HepG2 (cell line): ENCODE results near the gene LBR. TPM values are rescaled to one million over a fixed set of nuclear protein-coding genes. Genes with fewer than 3 reads are reported as not detected.

Experiments
- ARID2 ChIP-seq: sonication (generic); formaldehyde crosslinking; IDR thresholded peaks from 2 replicates; pipeline ENCODE4 v1.8.1; 2022; ENCODE audit warnings: mild to moderate bottlenecking, missing genetic modification reagents, borderline replicate concordance
- ATF1 ChIP-seq: IDR thresholded peaks from 2 replicates; pipeline ENCODE4 v1.6.1; 2016; ENCODE audit warnings: mild to moderate bottlenecking, control low read depth
- ATRX ChIP-seq: sonication (generic); formaldehyde crosslinking; IDR thresholded peaks from 2 replicates; pipeline ENCODE4 v1.4.0; 2020; ENCODE audit warnings: missing genetic modification reagents, borderline replicate concordance
- HDAC1 ChIP-seq: sonication (generic); formaldehyde crosslinking; IDR thresholded peaks from 2 replicates; pipeline ENCODE4 v1.5.1; 2020; ENCODE audit warnings: mild to moderate bottlenecking, missing genetic modification reagents
- HMG20A ChIP-seq: IDR thresholded peaks from 2 replicates; pipeline ENCODE4 v1.6.1; 2016; ENCODE audit warnings: borderline replicate concordance
- NCOR1 ChIP-seq: fragments of 200-600 bp; sonication (generic); IDR thresholded peaks from 2 replicates; pipeline ENCODE4 v1.7.0; 2017; ENCODE audit warnings: antibody characterized with exemption, low read length, borderline replicate concordance
- NFE2L2 ChIP-seq: fragments of 150-350 bp; IDR thresholded peaks from 2 replicates; pipeline ENCODE4 v1.6.1; 2014; ENCODE audit warnings: low read length
- NR2F1 ChIP-seq, 2 experiments: fragments of 450-650 bp in 1 of 2; formaldehyde crosslinking in 1 of 2; IDR thresholded peaks; 2 replicates each; pipeline versions ENCODE4 v1.5.0 to v1.6.1; 2016 to 2020; ENCODE audit warnings: mild to moderate bottlenecking in 1 of 2, missing compliant biosample characterization in 1 of 2, missing genetic modification reagents in 1 of 2, moderate library complexity in 1 of 2
- PHF8 ChIP-seq: sonication (generic); formaldehyde crosslinking; IDR thresholded peaks from 2 replicates; pipeline ENCODE4 v1.5.0; 2020; ENCODE audit warnings: missing genetic modification reagents
- PRPF4 ChIP-seq: fragments of 200-400 bp; formaldehyde crosslinking; IDR thresholded peaks from 2 replicates; pipeline ENCODE4 v1.6.1; 2016; ENCODE audit warnings: low read length, low read depth; ENCODE audit not compliant: poor library complexity, severe bottlenecking
- TEAD2 ChIP-seq: sonication (generic); formaldehyde crosslinking; IDR thresholded peaks from 2 replicates; pipeline ENCODE4 v1.9.0; 2021; ENCODE audit warnings: missing genetic modification reagents
- ZFX ChIP-seq: sonication (generic); formaldehyde crosslinking; IDR thresholded peaks from 2 replicates; pipeline ENCODE4 v1.4.0; 2020; ENCODE audit warnings: mild to moderate bottlenecking, low read depth, missing genetic modification reagents, moderate library complexity
- ZNF496 ChIP-seq: sonication (generic); formaldehyde crosslinking; IDR thresholded peaks from 2 replicates; pipeline ENCODE4 v1.8.1; 2023; ENCODE audit warnings: mild to moderate bottlenecking, moderate library complexity, missing genetic modification reagents; ENCODE audit not compliant: insufficient replicate concordance
- ZNF556 ChIP-seq: sonication (generic); formaldehyde crosslinking; IDR thresholded peaks from 2 replicates; pipeline ENCODE4 v1.4.0; 2020; ENCODE audit warnings: mild to moderate bottlenecking, missing genetic modification reagents, borderline replicate concordance
- ZNF652 ChIP-seq: IDR thresholded peaks from 2 replicates; pipeline ENCODE4 v1.6.1; 2016; ENCODE audit warnings: low read depth, borderline replicate concordance
- ZNF761 ChIP-seq: sonication (generic); formaldehyde crosslinking; conservative IDR thresholded peaks from 2 replicates; pipeline ENCODE4 v1.4.0; 2020; ENCODE audit warnings: mild to moderate bottlenecking, missing genetic modification reagents
- ZNF790 ChIP-seq: sonication (generic); formaldehyde crosslinking; IDR thresholded peaks from 2 replicates; pipeline ENCODE4 v1.8.0; 2022; ENCODE audit warnings: missing genetic modification reagents, mild to moderate bottlenecking, borderline replicate concordance
- polyA plus RNA-seq, 8 experiments: library from polyadenylated mRNA; depleted of rRNA in 3 of 8; stranded (reverse) in 7 of 8; unstranded in 1 of 8; fragments of >200 nt; fragmentation: Illumina TruSeq in 4 of 8; extraction: Trizol in 4 of 8; gene quantifications; 2 replicates each; pipeline versions ENCODE4 v1.2.1 to v1.2.3, GENCODE V29; 2011 to 2016; ENCODE audit warnings: low read depth in 4 of 8, missing spikeins in 1 of 8, mixed read lengths in 1 of 8; ENCODE audit not compliant: insufficient read depth in 1 of 8
- total RNA-seq, 5 experiments: library from RNA; depleted of rRNA; stranded (reverse); fragments of >200 nt; fragmentation: Illumina TruSeq; extraction: Trizol; gene quantifications; 2 replicates each; pipeline ENCODE4 v1.2.3, GENCODE V29; 2016; ENCODE audit warnings: low read depth in 1 of 5
- TF ChIP-seq, protein P1 (sequence below): sonication (generic); formaldehyde crosslinking; IDR thresholded peaks from 2 replicates; pipeline ENCODE4 v1.4.0; 2020; ENCODE audit warnings: missing genetic modification reagents, borderline replicate concordance
- TF ChIP-seq, protein P2 (sequence below): IDR thresholded peaks from 2 replicates; pipeline ENCODE4 v1.6.1; 2016; ENCODE audit warnings: missing compliant biosample characterization, missing genetic modification reagents, borderline replicate concordance
- TF ChIP-seq, protein P3 (sequence below): sonication (generic); formaldehyde crosslinking; IDR thresholded peaks from 2 replicates; pipeline ENCODE4 v1.4.0; 2020; ENCODE audit warnings: missing genetic modification reagents
- TF ChIP-seq, protein P4 (sequence below): IDR thresholded peaks from 2 replicates; pipeline ENCODE4 v1.6.1; 2016; ENCODE audit warnings: control low read depth

Gene LBR
- total and polyA plus RNA-seq, 2 of the 13 experiments (the other 11 are each of a cell fraction or from before 2014, with no cell fraction given): 38.9 to 76.7 TPM

DNA sequence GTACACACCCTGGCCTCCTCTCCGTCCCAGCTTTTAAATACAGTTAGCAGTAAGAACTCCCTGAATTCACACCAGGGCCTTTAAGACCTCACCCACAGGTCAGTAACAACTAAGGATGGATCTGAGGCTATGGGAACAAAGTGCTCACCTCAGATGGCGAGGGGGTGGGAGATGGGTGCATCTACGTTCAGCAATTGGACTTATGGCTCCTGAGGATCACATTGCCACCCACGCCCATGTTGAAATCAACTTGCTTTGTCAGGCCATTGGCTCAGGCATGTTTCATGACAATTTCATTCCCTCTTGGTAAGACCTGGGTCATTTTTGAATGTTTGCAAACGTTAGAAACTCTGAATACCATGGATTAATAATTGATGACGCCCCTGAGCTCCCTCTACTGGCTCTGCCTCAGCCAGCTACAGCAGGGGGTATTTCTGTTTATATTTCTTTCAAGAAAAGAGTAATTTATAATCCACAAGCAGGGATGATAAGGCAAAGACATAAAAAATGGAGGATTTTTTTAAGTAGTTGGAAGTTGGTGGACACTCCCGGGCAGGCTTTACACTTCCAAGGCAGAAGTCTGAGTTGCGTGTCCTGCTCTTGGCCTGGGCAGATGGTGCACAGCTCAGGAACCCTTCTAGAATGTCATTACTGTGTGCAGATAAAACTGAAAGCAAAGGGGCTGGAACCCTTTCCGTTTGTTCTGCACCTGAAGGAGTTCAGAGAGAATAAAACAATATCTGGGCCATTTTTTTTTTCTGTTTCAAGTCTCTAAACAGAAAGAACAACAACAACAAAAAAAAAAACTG, 13.7 kb upstream of the LBR start (continued):
- TF ChIP-seq, protein P1, sequence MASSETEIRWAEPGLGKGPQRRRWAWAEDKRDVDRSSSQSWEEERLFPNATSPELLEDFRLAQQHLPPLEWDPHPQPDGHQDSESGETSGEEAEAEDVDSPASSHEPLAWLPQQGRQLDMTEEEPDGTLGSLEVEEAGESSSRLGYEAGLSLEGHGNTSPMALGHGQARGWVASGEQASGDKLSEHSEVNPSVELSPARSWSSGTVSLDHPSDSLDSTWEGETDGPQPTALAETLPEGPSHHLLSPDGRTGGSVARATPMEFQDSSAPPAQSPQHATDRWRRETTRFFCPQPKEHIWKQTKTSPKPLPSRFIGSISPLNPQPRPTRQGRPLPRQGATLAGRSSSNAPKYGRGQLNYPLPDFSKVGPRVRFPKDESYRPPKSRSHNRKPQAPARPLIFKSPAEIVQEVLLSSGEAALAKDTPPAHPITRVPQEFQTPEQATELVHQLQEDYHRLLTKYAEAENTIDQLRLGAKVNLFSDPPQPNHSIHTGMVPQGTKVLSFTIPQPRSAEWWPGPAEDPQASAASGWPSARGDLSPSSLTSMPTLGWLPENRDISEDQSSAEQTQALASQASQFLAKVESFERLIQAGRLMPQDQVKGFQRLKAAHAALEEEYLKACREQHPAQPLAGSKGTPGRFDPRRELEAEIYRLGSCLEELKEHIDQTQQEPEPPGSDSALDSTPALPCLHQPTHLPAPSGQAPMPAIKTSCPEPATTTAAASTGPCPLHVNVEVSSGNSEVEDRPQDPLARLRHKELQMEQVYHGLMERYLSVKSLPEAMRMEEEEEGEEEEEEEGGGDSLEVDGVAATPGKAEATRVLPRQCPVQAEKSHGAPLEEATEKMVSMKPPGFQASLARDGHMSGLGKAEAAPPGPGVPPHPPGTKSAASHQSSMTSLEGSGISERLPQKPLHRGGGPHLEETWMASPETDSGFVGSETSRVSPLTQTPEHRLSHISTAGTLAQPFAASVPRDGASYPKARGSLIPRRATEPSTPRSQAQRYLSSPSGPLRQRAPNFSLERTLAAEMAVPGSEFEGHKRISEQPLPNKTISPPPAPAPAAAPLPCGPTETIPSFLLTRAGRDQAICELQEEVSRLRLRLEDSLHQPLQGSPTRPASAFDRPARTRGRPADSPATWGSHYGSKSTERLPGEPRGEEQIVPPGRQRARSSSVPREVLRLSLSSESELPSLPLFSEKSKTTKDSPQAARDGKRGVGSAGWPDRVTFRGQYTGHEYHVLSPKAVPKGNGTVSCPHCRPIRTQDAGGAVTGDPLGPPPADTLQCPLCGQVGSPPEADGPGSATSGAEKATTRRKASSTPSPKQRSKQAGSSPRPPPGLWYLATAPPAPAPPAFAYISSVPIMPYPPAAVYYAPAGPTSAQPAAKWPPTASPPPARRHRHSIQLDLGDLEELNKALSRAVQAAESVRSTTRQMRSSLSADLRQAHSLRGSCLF (CRISPR knock-in tag): no peak
- TF ChIP-seq PHF8 (CRISPR knock-in tag) (no peak), ZNF496 (no peak), HDAC1 (CRISPR knock-in tag) (no peak), ZNF790 (CRISPR knock-in tag) (no peak), PRPF4 (no peak), ZNF761 (CRISPR knock-in tag) (no peak), HMG20A (CRISPR knock-in tag) (no peak), NFE2L2 (no peak), TEAD2 (CRISPR knock-in tag) (no peak), ZNF556 (CRISPR knock-in tag) (no peak; the same call in 1 of the 2 replicates), ATF1 (CRISPR knock-in tag) (no peak), ZNF652 (CRISPR knock-in tag) (no peak), ARID2 (no peak), NR2F1 (CRISPR knock-in tag; IDR thresholded peaks at IDR 0.05) (no peak), ZFX (CRISPR knock-in tag) (peak; percentile 40), NCOR1 (no peak; the same call in 1 of the 2 replicates), ATRX (CRISPR knock-in tag) (no peak)
- TF ChIP-seq, protein P2, sequence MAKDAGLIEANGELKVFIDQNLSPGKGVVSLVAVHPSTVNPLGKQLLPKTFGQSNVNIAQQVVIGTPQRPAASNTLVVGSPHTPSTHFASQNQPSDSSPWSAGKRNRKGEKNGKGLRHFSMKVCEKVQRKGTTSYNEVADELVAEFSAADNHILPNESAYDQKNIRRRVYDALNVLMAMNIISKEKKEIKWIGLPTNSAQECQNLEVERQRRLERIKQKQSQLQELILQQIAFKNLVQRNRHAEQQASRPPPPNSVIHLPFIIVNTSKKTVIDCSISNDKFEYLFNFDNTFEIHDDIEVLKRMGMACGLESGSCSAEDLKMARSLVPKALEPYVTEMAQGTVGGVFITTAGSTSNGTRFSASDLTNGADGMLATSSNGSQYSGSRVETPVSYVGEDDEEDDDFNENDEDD: 0 out of 2 replicates have a peak, but pooled peaks have one; percentile 14
- TF ChIP-seq, protein P3, sequence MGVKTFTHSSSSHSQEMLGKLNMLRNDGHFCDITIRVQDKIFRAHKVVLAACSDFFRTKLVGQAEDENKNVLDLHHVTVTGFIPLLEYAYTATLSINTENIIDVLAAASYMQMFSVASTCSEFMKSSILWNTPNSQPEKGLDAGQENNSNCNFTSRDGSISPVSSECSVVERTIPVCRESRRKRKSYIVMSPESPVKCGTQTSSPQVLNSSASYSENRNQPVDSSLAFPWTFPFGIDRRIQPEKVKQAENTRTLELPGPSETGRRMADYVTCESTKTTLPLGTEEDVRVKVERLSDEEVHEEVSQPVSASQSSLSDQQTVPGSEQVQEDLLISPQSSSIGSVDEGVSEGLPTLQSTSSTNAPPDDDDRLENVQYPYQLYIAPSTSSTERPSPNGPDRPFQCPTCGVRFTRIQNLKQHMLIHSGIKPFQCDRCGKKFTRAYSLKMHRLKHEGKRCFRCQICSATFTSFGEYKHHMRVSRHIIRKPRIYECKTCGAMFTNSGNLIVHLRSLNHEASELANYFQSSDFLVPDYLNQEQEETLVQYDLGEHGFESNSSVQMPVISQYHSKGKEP: no peak
- TF ChIP-seq, protein P4, sequence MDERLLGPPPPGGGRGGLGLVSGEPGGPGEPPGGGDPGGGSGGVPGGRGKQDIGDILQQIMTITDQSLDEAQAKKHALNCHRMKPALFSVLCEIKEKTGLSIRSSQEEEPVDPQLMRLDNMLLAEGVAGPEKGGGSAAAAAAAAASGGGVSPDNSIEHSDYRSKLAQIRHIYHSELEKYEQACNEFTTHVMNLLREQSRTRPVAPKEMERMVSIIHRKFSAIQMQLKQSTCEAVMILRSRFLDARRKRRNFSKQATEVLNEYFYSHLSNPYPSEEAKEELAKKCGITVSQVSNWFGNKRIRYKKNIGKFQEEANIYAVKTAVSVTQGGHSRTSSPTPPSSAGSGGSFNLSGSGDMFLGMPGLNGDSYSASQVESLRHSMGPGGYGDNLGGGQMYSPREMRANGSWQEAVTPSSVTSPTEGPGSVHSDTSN (CRISPR knock-in tag): no peak
